ENCODE measurements around the gene EXOC4.

GRCh38 chr7:134021836-134022235 is 769.0 kb downstream of the EXOC4 start:
- TF ChIP-seq CHD2 (IDR thresholded peaks at IDR 0.05; ENCODE audit: low read length) (no peak), SP1 (IDR thresholded peaks at IDR 0.05; ENCODE audit: low read depth, low read length) (no peak), POU5F1 (IDR thresholded peaks at IDR 0.05; ENCODE audit: low read depth, low read length) (no peak), BRCA1 (IDR thresholded peaks at IDR 0.05; ENCODE audit: low read depth, low read length) (no peak)
